DOHH2 (cell line): ENCODE measurements around the gene TMEM30B.

Source experiments
- H3F3A ChIP-seq: fragments of 200-600 bp; sonication (generic), shearing (Covaris generic); 2 replicates; pipeline ENCODE4 v1.6.0; 2016; ENCODE audit warnings: antibody characterized with exemption, mild to moderate bottlenecking; ENCODE audit not compliant: control insufficient read depth, insufficient read depth
- H3K27ac ChIP-seq: fragments of 200-600 bp; sonication (generic); 2 replicates; pipeline ENCODE4 v1.5.1; 2014; ENCODE audit warnings: low read depth, mild to moderate bottlenecking, low read length, moderate library complexity
- H3K27me3 ChIP-seq: fragments of 200-600 bp; sonication (generic); 2 replicates; pipeline ENCODE4 v1.6.1; 2014; ENCODE audit warnings: mild to moderate bottlenecking, low read length, mixed read lengths; ENCODE audit not compliant: control insufficient read depth
- H3K36me3 ChIP-seq: fragments of 200-600 bp; sonication (generic); 2 replicates; pipeline ENCODE4 v1.6.1; 2014; ENCODE audit warnings: mild to moderate bottlenecking, low read length, moderate library complexity, mixed read lengths; ENCODE audit not compliant: control insufficient read depth
- H3K4me1 ChIP-seq: fragments of 200-600 bp; sonication (generic); 2 replicates; pipeline ENCODE4 v1.6.1; 2014; ENCODE audit warnings: mild to moderate bottlenecking, low read length, mixed read lengths; ENCODE audit not compliant: control insufficient read depth
- H3K4me2 ChIP-seq: fragments of 200-600 bp; sonication (generic); 2 replicates; pipeline ENCODE4 v1.6.0; 2014; ENCODE audit warnings: mild to moderate bottlenecking, low read length, moderate library complexity
- H3K4me3 ChIP-seq: fragments of 200-600 bp; sonication (generic); 2 replicates; pipeline ENCODE4 v1.5.1; 2014; ENCODE audit warnings: mild to moderate bottlenecking, low read length, mixed read lengths
- H3K79me2 ChIP-seq: fragments of 200-600 bp; sonication (generic); 2 replicates; pipeline ENCODE4 v1.6.1; 2014; ENCODE audit warnings: mild to moderate bottlenecking, low read length, mixed read lengths; ENCODE audit not compliant: control insufficient read depth
- H3K9me2 ChIP-seq: fragments of 200-600 bp; sonication (generic); replicated peaks from 2 replicates; pipeline ENCODE4 v1.6.1; 2014; ENCODE audit warnings: mild to moderate bottlenecking, low read length, mixed read lengths; ENCODE audit not compliant: control insufficient read depth
- H3K9me3 ChIP-seq: fragments of 200-600 bp; sonication (generic); 2 replicates; pipeline ENCODE4 v1.6.1; 2014; ENCODE audit warnings: antibody characterized with exemption, low read length, mixed read lengths; ENCODE audit not compliant: control insufficient read depth, insufficient read depth
- H4K20me1 ChIP-seq: fragments of 200-600 bp; sonication (generic); 2 replicates; pipeline ENCODE4 v1.6.0; 2014; ENCODE audit warnings: low read depth, mild to moderate bottlenecking, antibody characterized with exemption, low read length, moderate library complexity; ENCODE audit not compliant: control insufficient read depth, insufficient read depth
- CTCF ChIP-seq: fragments of 200-600 bp; sonication (generic); IDR thresholded peaks from one replicate; pipeline ENCODE4 v1.5.1; 2014; ENCODE audit warnings: antibody characterized with exemption, mild to moderate bottlenecking, low read depth, low read length; ENCODE audit not compliant: poor library complexity, severe bottlenecking
- EZH2phosphoT487 ChIP-seq: fragments of 200-600 bp; sonication (generic); IDR thresholded peaks from 2 replicates; pipeline ENCODE4 v1.6.1; 2017; ENCODE audit warnings: borderline replicate concordance, mild to moderate bottlenecking, antibody characterized with exemption, low read length, moderate library complexity, mixed read lengths

The TMEM30B gene

DNA sequence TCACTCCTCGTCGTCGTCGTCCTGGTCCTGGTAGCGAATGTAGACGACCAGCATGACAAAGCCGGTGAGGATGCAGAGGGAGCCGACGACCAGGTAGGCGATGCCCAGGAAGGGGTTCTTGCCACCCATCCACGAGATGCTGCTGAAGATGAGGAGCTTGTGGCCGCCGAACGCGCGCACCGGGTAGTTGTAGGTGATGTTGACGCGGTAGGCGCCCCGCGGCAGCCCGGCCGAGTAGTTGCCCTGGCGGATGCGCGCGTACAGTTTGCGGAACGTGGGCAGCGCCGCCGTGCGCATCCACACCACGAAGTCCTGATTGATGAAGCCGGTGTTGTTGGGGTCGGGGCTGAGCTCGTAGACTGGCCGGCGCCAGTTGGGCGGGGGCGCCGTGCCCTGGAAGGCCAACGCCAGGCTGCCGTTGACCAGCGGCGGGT lies 1.0 kb downstream of the TMEM30B start:
- no peaks in the 10 kb centered on the region for H4K20me1 ChIP-seq
- no peak overlapping the region for H3K27ac ChIP-seq
- H3K36me3 ChIP-seq, result no peaks in the 10 kb centered on the region
- H3K4me1 ChIP-seq, result no peaks in the 10 kb centered on the region
- H3K27me3 ChIP-seq, result peaks cover 5% of the 10 kb centered on the region; the same call in 1 of the 2 replicates
- peaks cover 2% of the 10 kb centered on the region; the same call in 1 of the 2 replicates for H3K9me3 ChIP-seq
- TF ChIP-seq EZH2phosphoT487 (no peak), CTCF (no peak)
- no peaks in the 10 kb centered on the region for H3F3A ChIP-seq
- no peaks in the 10 kb centered on the region for H3K79me2 ChIP-seq
- H3K4me2 ChIP-seq, result no peak overlapping the region
- no peaks in the 10 kb centered on the region for H3K9me2 ChIP-seq
- H3K4me3 ChIP-seq, result no peak overlapping the region

DNA sequence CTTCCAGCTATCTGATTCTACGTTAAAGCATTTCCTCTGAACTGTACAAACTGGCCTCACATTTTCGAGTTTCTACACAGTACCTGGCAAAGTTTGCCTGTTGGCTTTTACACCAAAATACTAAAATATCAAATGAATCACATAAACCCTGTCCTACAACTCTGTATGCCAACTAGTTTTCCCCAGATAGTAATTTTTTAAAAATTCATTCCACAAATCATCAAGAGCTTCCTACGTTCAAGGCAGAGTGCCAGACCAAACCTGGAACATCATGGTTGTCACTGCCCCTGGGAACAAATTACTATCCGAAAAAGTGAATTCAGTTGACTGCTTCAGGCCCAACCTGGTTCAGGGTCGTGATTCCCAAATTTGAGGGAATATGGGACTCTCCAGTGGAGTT lies 2.1 kb downstream of the TMEM30B start:
- H3K9me2 ChIP-seq, result no peaks in the 10 kb centered on the region
- H3K27ac ChIP-seq, result no peak overlapping the region
- no peaks in the 10 kb centered on the region for H3F3A ChIP-seq
- H3K4me1 ChIP-seq, result no peaks in the 10 kb centered on the region
- no peaks in the 10 kb centered on the region for H3K36me3 ChIP-seq
- H3K4me2 ChIP-seq, result no peak overlapping the region
- no peak overlapping the region for H3K4me3 ChIP-seq
- H3K27me3 ChIP-seq, result peaks cover 5% of the 10 kb centered on the region
- H3K79me2 ChIP-seq, result no peaks in the 10 kb centered on the region
- peaks cover 2% of the 10 kb centered on the region; the same call in 1 of the 2 replicates for H3K9me3 ChIP-seq
- TF ChIP-seq CTCF (no peak), EZH2phosphoT487 (no peak)
- no peaks in the 10 kb centered on the region for H4K20me1 ChIP-seq

GRCh38 chr14:61277784-61278183 lies 3.4 kb downstream of the TMEM30B start:
- Histone ChIP-seq H3K9me2 (no peaks in the 10 kb centered on the region), H3K27me3 (peaks cover 8% of the 10 kb centered on the region), H3F3A (no peaks in the 10 kb centered on the region), H3K4me3 (no peak overlapping the region), H3K79me2 (no peaks in the 10 kb centered on the region), H4K20me1 (no peaks in the 10 kb centered on the region), H3K9me3 (peaks cover 2% of the 10 kb centered on the region; the same call in 1 of the 2 replicates), H3K4me1 (no peaks in the 10 kb centered on the region), H3K27ac (no peak overlapping the region), H3K4me2 (no peak overlapping the region), H3K36me3 (no peaks in the 10 kb centered on the region)
- TF ChIP-seq CTCF (no peak), EZH2phosphoT487 (no peak)

GRCh38 chr14:61277232-61277631 lies 3.9 kb downstream of the TMEM30B start:
- Histone ChIP-seq H3F3A (no peaks in the 10 kb centered on the region), H3K4me1 (no peaks in the 10 kb centered on the region), H3K9me2 (no peaks in the 10 kb centered on the region), H3K4me2 (no peak overlapping the region), H3K9me3 (peaks cover 2% of the 10 kb centered on the region; the same call in 1 of the 2 replicates), H3K27ac (no peak overlapping the region), H3K4me3 (no peak overlapping the region), H3K36me3 (no peaks in the 10 kb centered on the region), H3K27me3 (peaks cover 8% of the 10 kb centered on the region), H4K20me1 (no peaks in the 10 kb centered on the region), H3K79me2 (no peaks in the 10 kb centered on the region)
- TF ChIP-seq CTCF, result no peak
- no peak for TF ChIP-seq EZH2phosphoT487
